HCT116 (cell line): ENCODE results near the gene SYT10. TPM values are rescaled to one million over a fixed set of nuclear protein-coding genes. Genes with fewer than 3 reads are reported as not detected.

Experiments used
- ATAC-seq: fragments of 200-7000 bp; cut with Tn5 transposase; 2 replicates; pipeline ENCODE4 v1.9.1; 2020; ENCODE audit warnings: mild to moderate bottlenecking, moderate library complexity
- BruUV-seq: library from RNA; stranded (reverse); fragments of 400-500 nt; replicated peaks from 2 replicates; lab custom pipeline; 2021; lab: Mats Ljungman, UMichigan
- CTCF ChIA-PET: fragments of 300-600 bp; sonication (Branson Sonifier 250); formaldehyde crosslinking; loops from one replicate; lab custom pipeline; 2021; ENCODE audit warnings: antibody characterized with exemption; lab: Charles Lee
- POLR2A ChIA-PET: fragments of 300-600, 350-600 bp; sonication (Branson Sonifier 250); formaldehyde crosslinking; loops from one replicate; lab custom pipeline; 2021; ENCODE audit warnings: antibody characterized with exemption; lab: Charles Lee
- RAD21 ChIA-PET, 2 experiments: fragments of 300-600 bp; sonication (Branson Sonifier 250); formaldehyde crosslinking; loops; one replicate each; lab custom pipeline; 2023; ENCODE audit warnings: low total read pairs in 2 of 2; ENCODE audit not compliant: uncharacterized antibody in 2 of 2, unreplicated experiment in 2 of 2, low non-redundant PET in 1 of 2; lab: Charles Lee
- DNase-seq: peaks from one replicate; pipeline ENCODE4 v3.0.0-alpha.2; 2010; ENCODE audit warnings: low read depth, low spot score
- H2AFZ ChIP-seq: fragments of 200-600 bp; shearing (Covaris generic), sonication (generic); 2 replicates; pipeline ENCODE4 v1.6.1; 2017; ENCODE audit warnings: low read depth, mixed run types, mixed read lengths, antibody characterized with exemption, low read length; ENCODE audit not compliant: poor library complexity, severe bottlenecking
- H3K27ac ChIP-seq: 2 replicates; pipeline ENCODE4 v1.5.1; 2012; ENCODE audit warnings: low read depth, low read length
- H3K27me3 ChIP-seq: fragments of 200-600 bp; sonication (generic); 2 replicates; pipeline ENCODE4 v1.6.1; 2016; ENCODE audit warnings: mixed run types, low read length, mixed read lengths; ENCODE audit not compliant: insufficient read depth
- H3K36me3 ChIP-seq, 2 experiments: fragments of 200-500 bp in 1 of 2; fragments of 200-600 bp in 1 of 2; sonication (Bioruptor generic) in 1 of 2; sonication (generic) in 1 of 2; 2 replicates each; pipeline versions ENCODE4 v1.5.1 to v1.6.1; 2014 to 2016; ENCODE audit warnings: low read length in 2 of 2, inconsistent platforms in 1 of 2, mixed read lengths in 1 of 2, mixed run types in 1 of 2; ENCODE audit not compliant: insufficient read depth in 2 of 2, control insufficient read depth in 1 of 2
- H3K4me1 ChIP-seq, 2 experiments: fragments of 200-600 bp in 1 of 2; sonication (generic) in 1 of 2; 2 replicates each; pipeline versions ENCODE4 v1.5.1 to v1.6.1; 2012 to 2017; ENCODE audit warnings: low read length in 2 of 2, inconsistent platforms in 1 of 2, mild to moderate bottlenecking in 1 of 2, mixed read lengths in 1 of 2, mixed run types in 1 of 2, moderate library complexity in 1 of 2; ENCODE audit not compliant: insufficient read depth in 2 of 2, control insufficient read depth in 1 of 2
- H3K4me2 ChIP-seq: fragments of 200-600 bp; sonication (generic); 2 replicates; pipeline ENCODE4 v1.6.1; 2017; ENCODE audit warnings: mixed run types, low read length, mixed read lengths
- H3K4me3 ChIP-seq, 2 experiments: fragments of 200-600 bp in 1 of 2; sonication (generic) in 1 of 2; replicated peaks in 1 of 2; 2 replicates each; pipeline ENCODE4 v1.5.1; 2011 to 2016; ENCODE audit warnings: low read length in 2 of 2, control low read depth in 1 of 2, low read depth in 1 of 2, mild to moderate bottlenecking in 1 of 2, mixed read lengths in 1 of 2, mixed run types in 1 of 2
- H3K79me2 ChIP-seq: fragments of 200-600 bp; sonication (generic); 2 replicates; pipeline ENCODE4 v1.6.1; 2017; ENCODE audit warnings: mild to moderate bottlenecking, mixed run types, low read length, moderate library complexity, mixed read lengths; ENCODE audit not compliant: insufficient read depth
- H3K9ac ChIP-seq: fragments of 200-600 bp; sonication (generic); 2 replicates; pipeline ENCODE4 v1.6.1; 2016; ENCODE audit warnings: low read length, mixed read lengths
- H3K9me2 ChIP-seq: fragments of 200-600 bp; sonication (generic), shearing (Covaris generic); 2 replicates; pipeline ENCODE4 v1.6.1; 2017; ENCODE audit warnings: mixed run types, mild to moderate bottlenecking, moderate library complexity; ENCODE audit not compliant: insufficient read depth
- H3K9me3 ChIP-seq, 2 experiments: fragments of 200-500 bp in 1 of 2; fragments of 200-600 bp in 1 of 2; sonication (Bioruptor generic) in 1 of 2; sonication (generic) in 1 of 2; 2 replicates each; pipeline ENCODE4 v1.6.1; 2014 to 2017; ENCODE audit warnings: low read length in 2 of 2, mixed read lengths in 2 of 2, inconsistent platforms in 1 of 2, low read depth in 1 of 2, mild to moderate bottlenecking in 1 of 2, mixed run types in 1 of 2, moderate library complexity in 1 of 2; ENCODE audit not compliant: control insufficient read depth in 1 of 2, insufficient read depth in 1 of 2
- H4K20me1 ChIP-seq: fragments of 200-600 bp; sonication (generic), shearing (Covaris generic); 2 replicates; pipeline ENCODE4 v1.6.1; 2017; ENCODE audit warnings: mixed run types, mild to moderate bottlenecking, moderate library complexity; ENCODE audit not compliant: insufficient read depth
- ATF3 ChIP-seq: IDR thresholded peaks from 2 replicates; pipeline ENCODE4 v1.6.1; 2012
- CTCF ChIP-seq, 3 experiments: fragments of 200-600 bp in 1 of 3; sonication (generic) in 1 of 3; IDR thresholded peaks in 2 of 3; conservative IDR thresholded peaks in 1 of 3; 2 replicates each; pipeline ENCODE4 v1.5.1; 2012 to 2017; ENCODE audit warnings: low read depth in 2 of 3, low read length in 2 of 3, antibody characterized with exemption in 1 of 3, borderline replicate concordance in 1 of 3, control low read depth in 1 of 3, mild to moderate bottlenecking in 1 of 3, mixed read lengths in 1 of 3, mixed run types in 1 of 3, moderate library complexity in 1 of 3; ENCODE audit not compliant: insufficient read depth in 1 of 3
- FOSL1 ChIP-seq: IDR thresholded peaks from 2 replicates; pipeline ENCODE4 v1.6.1; 2012; ENCODE audit warnings: low read depth
- JUND ChIP-seq: IDR thresholded peaks from 2 replicates; pipeline ENCODE4 v1.6.1; 2012
- POLR2A ChIP-seq: IDR thresholded peaks from 2 replicates; pipeline ENCODE4 v1.7.0; 2011; ENCODE audit warnings: borderline replicate concordance; ENCODE audit not compliant: insufficient read depth, insufficient read length; ENCODE audit errors: extremely low read depth
- RAD21 ChIP-seq: IDR thresholded peaks from 2 replicates; pipeline ENCODE4 v1.6.1; 2012; ENCODE audit warnings: low read depth, mild to moderate bottlenecking
- SP1 ChIP-seq: IDR thresholded peaks from 2 replicates; pipeline ENCODE4 v1.6.1; 2012; ENCODE audit warnings: low read depth
- SRF ChIP-seq: IDR thresholded peaks from 2 replicates; pipeline ENCODE4 v1.6.1; 2012; ENCODE audit warnings: low read depth
- ZNF274 ChIP-seq: fragments of 200-500 bp; sonication (Bioruptor generic); IDR thresholded peaks from 2 replicates; pipeline ENCODE4 v1.6.1; 2014; ENCODE audit warnings: mild to moderate bottlenecking, low read depth, low read length, inconsistent platforms
- intact Hi-C: fragments of 100-400 bp; cut with micrococcal nuclease; formaldehyde crosslinking; loops from 2 replicates; pipeline ENCODE4 v1.10.0; 2022
- total RNA-seq: library from RNA; stranded (reverse); gene quantifications from one replicate; pipeline ENCODE4 v1.2.1, GENCODE V29; 2021; ENCODE audit not compliant: unreplicated experiment

The SYT10 gene
- total RNA-seq, 1 experiment from 2014 or later, result not detected

GRCh38 chr12:33431648-33432047 lies 8.0 kb downstream of the SYT10 start (continued):
- TF ChIP-seq CTCF (IDR thresholded peaks at IDR 0.05 in 2 of 3, conservative IDR thresholded peaks at IDR 0.05 in 1 of 3; ENCODE audit: borderline replicate concordance in 1 of 3, insufficient read depth in 1 of 3, low read depth in 2 of 3, low read length in 2 of 3), result no peak

- H3K4me1 ChIP-seq, result no peaks in the 10 kb centered on the region
- no peaks in the 10 kb centered on the region for H3K36me3 ChIP-seq
- CTCF ChIA-PET, result no interaction called here
- no peak for ATAC-seq
- H3K4me3 ChIP-seq, result no peak overlapping the region
- H3K4me2 ChIP-seq, result no peak overlapping the region
- H3K9me3 ChIP-seq, result peaks cover 0 to 8% of the 10 kb centered on the region in 2 experiments; a peak in 2 of 4 replicates
- no TSS peak for BruUV-seq
- no peak for DNase-seq
- intact Hi-C loops, result no loop called here
- H2AFZ ChIP-seq, result no peak overlapping the region
- H3K79me2 ChIP-seq, result no peaks in the 10 kb centered on the region
- H4K20me1 ChIP-seq, result no peaks in the 10 kb centered on the region
- no peak overlapping the region for H3K27ac ChIP-seq
- no peaks in the 10 kb centered on the region for H3K9me2 ChIP-seq
- no peak for TF ChIP-seq POLR2A
- TF ChIP-seq ZNF274, result no peak
- TF ChIP-seq FOSL1, result no peak
- TF ChIP-seq SRF, result no peak
- no peak for TF ChIP-seq JUND
- no peak for TF ChIP-seq RAD21
- TF ChIP-seq ATF3, result no peak
- no peak for TF ChIP-seq SP1
- no peak for TF ChIP-seq CTCF (IDR thresholded peaks at IDR 0.05 in 2 of 3, conservative IDR thresholded peaks at IDR 0.05 in 1 of 3; ENCODE audit: borderline replicate concordance in 1 of 3, insufficient read depth in 1 of 3, low read depth in 2 of 3, low read length in 2 of 3)
- H3K27me3 ChIP-seq, result no peaks in the 10 kb centered on the region
- no peak overlapping the region for H3K9ac ChIP-seq
- POLR2A ChIA-PET, result no interaction called here
- RAD21 ChIA-PET, result no interaction called here
Measured at GRCh38 chr12:33429468-33429867, 10.2 kb downstream of the SYT10 start.
